Bronchial epithelial cell (primary cell): ENCODE results near the gene KRTAP15-1. TPM values are rescaled to one million over a fixed set of nuclear protein-coding genes. Genes with fewer than 3 reads are reported as not detected.

Experiments
- DNase-seq: peaks from one replicate; pipeline ENCODE4 v3.0.0-alpha.2; 2010; ENCODE audit warnings: low read depth
- FAIRE-seq: peaks from 2 replicates; lab custom pipeline; 2011; peaks lifted over from hg19 to GRCh38; lab: Jason Lieb, UNC
- H3K27me3 ChIP-seq: 2 replicates; pipeline ENCODE4 v1.5.1; 2011; ENCODE audit warnings: low read length; ENCODE audit not compliant: control insufficient read depth, insufficient read depth
- H3K36me3 ChIP-seq: 2 replicates; pipeline ENCODE4 v1.5.1; 2011; ENCODE audit warnings: low read length; ENCODE audit not compliant: control insufficient read depth, insufficient read depth
- H3K4me3 ChIP-seq: 2 replicates; pipeline ENCODE4 v1.5.1; 2011; ENCODE audit warnings: mild to moderate bottlenecking, low read depth, low read length, control low read depth
- CTCF ChIP-seq: IDR thresholded peaks from 2 replicates; pipeline ENCODE4 v1.5.1; 2011; ENCODE audit warnings: mild to moderate bottlenecking, moderate library complexity, low read length, control low read depth, inconsistent platforms; ENCODE audit not compliant: insufficient read depth, severe bottlenecking
- total RNA-seq: library from RNA; depleted of rRNA; stranded (reverse); fragments of >200 nt; gene quantifications from 2 replicates; pipeline ENCODE4 v1.2.1, GENCODE V29; 2014

The KRTAP15-1 gene
- total RNA-seq, 1 donor from 2014 or later: not detected

GRCh38 chr21:30468900-30469714 lies 29.0 kb downstream of the KRTAP15-1 start:
- Histone ChIP-seq H3K36me3 (no peaks in the 10 kb centered on the region), H3K27me3 (no peaks in the 10 kb centered on the region), H3K4me3 (no peak overlapping the region)
- DNase-seq (no peak), FAIRE-seq (no peak)
- no peak for TF ChIP-seq CTCF

GRCh38 chr21:30478004-30478403 lies 37.9 kb downstream of the KRTAP15-1 start:
- DNase-seq: peak; percentile 72

GRCh38 chr21:30479259-30479658 lies 39.2 kb downstream of the KRTAP15-1 start:
- no peak for DNase-seq
- no peaks in the 10 kb centered on the region for H3K36me3 ChIP-seq

More at GRCh38 chr21:30478004-30478403, 37.9 kb downstream of the KRTAP15-1 start:
- no peak for FAIRE-seq
- no peaks in the 10 kb centered on the region for H3K36me3 ChIP-seq
- H3K27me3 ChIP-seq: no peaks in the 10 kb centered on the region
- no peak for TF ChIP-seq CTCF
- no peak overlapping the region for H3K4me3 ChIP-seq

GRCh38 chr21:30480145-30480544 lies 40.1 kb downstream of the KRTAP15-1 start, which contains the start of gene KRTAP19-1:
KRTAP19-1 (minus strand) TSS chr21:30480367; CDS start chr21:30480317, 50 bp downstream.
- TF ChIP-seq CTCF: no peak
- DNase-seq: peak; percentile 25
- Histone ChIP-seq H3K36me3 (no peaks in the 10 kb centered on the region), H3K4me3 (no peak within 1 kb of the TSS), H3K27me3 (no peaks in the 10 kb centered on the region)
- peak; percentile 84 for FAIRE-seq

More at GRCh38 chr21:30479259-30479658, 39.2 kb downstream of the KRTAP15-1 start:
- Histone ChIP-seq H3K27me3 (no peaks in the 10 kb centered on the region), H3K4me3 (no peak overlapping the region)
- TF ChIP-seq CTCF: no peak
- no peak for FAIRE-seq

GRCh38 chr21:30482130-30482529 lies 42.1 kb downstream of the KRTAP15-1 start:
- DNase-seq (peak; percentile 75), FAIRE-seq (no peak)
- Histone ChIP-seq H3K36me3 (no peaks in the 10 kb centered on the region), H3K4me3 (no peak overlapping the region), H3K27me3 (no peaks in the 10 kb centered on the region)
- no peak for TF ChIP-seq CTCF
